ENCODE measurements around the gene ALDH3A2.

The ALDH3A2 gene

DNA sequence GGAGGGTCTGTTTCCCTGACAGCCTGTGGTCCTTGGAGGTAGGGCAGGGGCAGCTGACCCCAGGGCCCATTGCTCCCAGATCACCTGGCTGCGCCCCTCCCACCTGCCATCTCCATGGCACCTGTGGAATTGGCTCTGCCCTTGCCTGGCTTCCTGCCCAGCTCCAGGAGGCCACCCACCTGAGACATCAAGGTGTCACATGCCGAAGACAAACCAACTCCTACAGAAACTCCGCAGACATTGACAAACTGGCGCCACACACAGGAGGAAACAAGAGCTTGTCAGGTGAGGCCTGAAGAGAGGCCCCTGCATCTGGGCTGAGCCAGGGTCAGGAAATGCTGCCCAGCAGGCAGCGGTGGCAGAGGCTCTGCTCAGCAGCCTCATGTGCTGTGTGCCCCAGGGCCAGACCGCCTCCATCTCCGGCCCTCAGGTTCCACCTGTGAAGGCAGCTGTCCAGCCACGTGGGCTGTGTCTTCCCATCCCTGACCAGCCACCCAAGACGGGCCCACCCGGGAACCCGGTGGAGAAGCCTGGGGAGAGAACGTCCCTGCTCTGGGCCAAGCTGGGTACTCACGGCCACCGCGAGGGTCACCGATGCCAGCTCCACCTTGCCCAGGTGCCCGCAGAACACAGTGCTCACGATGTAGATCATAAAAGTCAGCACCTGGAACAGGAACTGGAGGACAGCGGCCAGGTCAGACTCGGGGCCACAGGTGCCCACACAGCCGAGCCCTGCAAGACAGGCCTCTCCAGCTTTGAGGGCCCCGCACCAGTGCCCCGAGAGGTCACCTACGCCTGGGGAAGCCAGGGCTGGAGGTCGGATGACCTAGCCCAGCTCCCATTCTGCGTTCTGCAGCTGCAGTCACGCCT is 66.2 kb downstream of the ALDH3A2 start:
- TF ChIP-seq, protein P1, sequence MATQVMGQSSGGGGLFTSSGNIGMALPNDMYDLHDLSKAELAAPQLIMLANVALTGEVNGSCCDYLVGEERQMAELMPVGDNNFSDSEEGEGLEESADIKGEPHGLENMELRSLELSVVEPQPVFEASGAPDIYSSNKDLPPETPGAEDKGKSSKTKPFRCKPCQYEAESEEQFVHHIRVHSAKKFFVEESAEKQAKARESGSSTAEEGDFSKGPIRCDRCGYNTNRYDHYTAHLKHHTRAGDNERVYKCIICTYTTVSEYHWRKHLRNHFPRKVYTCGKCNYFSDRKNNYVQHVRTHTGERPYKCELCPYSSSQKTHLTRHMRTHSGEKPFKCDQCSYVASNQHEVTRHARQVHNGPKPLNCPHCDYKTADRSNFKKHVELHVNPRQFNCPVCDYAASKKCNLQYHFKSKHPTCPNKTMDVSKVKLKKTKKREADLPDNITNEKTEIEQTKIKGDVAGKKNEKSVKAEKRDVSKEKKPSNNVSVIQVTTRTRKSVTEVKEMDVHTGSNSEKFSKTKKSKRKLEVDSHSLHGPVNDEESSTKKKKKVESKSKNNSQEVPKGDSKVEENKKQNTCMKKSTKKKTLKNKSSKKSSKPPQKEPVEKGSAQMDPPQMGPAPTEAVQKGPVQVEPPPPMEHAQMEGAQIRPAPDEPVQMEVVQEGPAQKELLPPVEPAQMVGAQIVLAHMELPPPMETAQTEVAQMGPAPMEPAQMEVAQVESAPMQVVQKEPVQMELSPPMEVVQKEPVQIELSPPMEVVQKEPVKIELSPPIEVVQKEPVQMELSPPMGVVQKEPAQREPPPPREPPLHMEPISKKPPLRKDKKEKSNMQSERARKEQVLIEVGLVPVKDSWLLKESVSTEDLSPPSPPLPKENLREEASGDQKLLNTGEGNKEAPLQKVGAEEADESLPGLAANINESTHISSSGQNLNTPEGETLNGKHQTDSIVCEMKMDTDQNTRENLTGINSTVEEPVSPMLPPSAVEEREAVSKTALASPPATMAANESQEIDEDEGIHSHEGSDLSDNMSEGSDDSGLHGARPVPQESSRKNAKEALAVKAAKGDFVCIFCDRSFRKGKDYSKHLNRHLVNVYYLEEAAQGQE (IDR thresholded peaks at IDR 0.05; ENCODE audit: insufficient read depth in 1 of 2, low read depth in 2 of 2, low read length in 2 of 2), result no peak
- TF ChIP-seq FOXP2 (optimal IDR thresholded peaks at IDR 0.05; ENCODE audit: borderline replicate concordance, extremely low read depth, extremely low read length, insufficient read depth) (no peak), TAF1 (IDR thresholded peaks at IDR 0.05; ENCODE audit: borderline replicate concordance, insufficient read depth, low read length) (no peak), SIN3A (IDR thresholded peaks at IDR 0.05; ENCODE audit: borderline replicate concordance, insufficient read depth, low read length) (no peak), POLR2AphosphoS5 (IDR thresholded peaks at IDR 0.05; ENCODE audit: low read depth, low read length) (no peak)

GRCh38 chr17:19716108-19717030 is 67.8 kb downstream of the ALDH3A2 start, which contains the start of gene SLC47A2:
Gene SLC47A2, minus strand, starts transcription at chr17:19716584. Its CDS starts 29 bp downstream, at chr17:19716555.
- TF ChIP-seq POLR2AphosphoS5 (IDR thresholded peaks at IDR 0.05; ENCODE audit: low read depth, low read length), result no peak

DNA sequence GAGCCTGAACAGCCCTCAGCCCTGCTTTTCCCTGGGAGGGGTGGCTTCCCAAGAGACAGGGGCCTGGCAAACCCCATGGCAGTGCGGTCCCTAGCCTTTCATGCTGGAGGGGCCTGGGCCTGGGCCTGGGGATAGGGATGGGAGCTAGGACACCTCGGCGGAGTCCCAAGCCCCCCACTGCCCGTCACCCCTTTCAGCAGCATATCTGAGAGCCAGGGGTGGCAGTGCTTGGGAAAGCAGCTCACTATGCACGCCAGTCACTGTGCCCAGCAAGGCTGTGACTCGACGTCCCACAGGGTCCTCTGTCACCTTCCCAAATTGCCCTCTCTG is 68.4 kb downstream of the ALDH3A2 start:
- TF ChIP-seq TAF1 (IDR thresholded peaks at IDR 0.05; ENCODE audit: borderline replicate concordance, insufficient read depth, low read length) (no peak), POLR2AphosphoS5 (IDR thresholded peaks at IDR 0.05; ENCODE audit: low read depth, low read length) (no peak), SIN3A (IDR thresholded peaks at IDR 0.05; ENCODE audit: borderline replicate concordance, insufficient read depth, low read length) (no peak), FOXP2 (optimal IDR thresholded peaks at IDR 0.05; ENCODE audit: borderline replicate concordance, extremely low read depth, extremely low read length, insufficient read depth) (no peak)
- TF ChIP-seq, protein P1 (IDR thresholded peaks at IDR 0.05; ENCODE audit: insufficient read depth in 1 of 2, low read depth in 2 of 2, low read length in 2 of 2), result no peak

- no peak for TF ChIP-seq POLR2AphosphoS5 (IDR thresholded peaks at IDR 0.05; ENCODE audit: low read depth, low read length)
- no peak for TF ChIP-seq TAF1 (IDR thresholded peaks at IDR 0.05; ENCODE audit: borderline replicate concordance, insufficient read depth, low read length)
- no peak for TF ChIP-seq SIN3A (IDR thresholded peaks at IDR 0.05; ENCODE audit: borderline replicate concordance, insufficient read depth, low read length)
- TF ChIP-seq FOXP2 (optimal IDR thresholded peaks at IDR 0.05; ENCODE audit: borderline replicate concordance, extremely low read depth, extremely low read length, insufficient read depth), result no peak
- TF ChIP-seq, protein P1 (IDR thresholded peaks at IDR 0.05; ENCODE audit: insufficient read depth in 1 of 2, low read depth in 2 of 2, low read length in 2 of 2), result no peak
Observed at GRCh38 chr17:19717411-19717908, 68.9 kb downstream of the ALDH3A2 start.

GRCh38 chr17:19718041-19718612 is 69.6 kb downstream of the ALDH3A2 start:
- TF ChIP-seq FOXP2 (optimal IDR thresholded peaks at IDR 0.05; ENCODE audit: borderline replicate concordance, extremely low read depth, extremely low read length, insufficient read depth) (no peak), POLR2AphosphoS5 (IDR thresholded peaks at IDR 0.05; ENCODE audit: low read depth, low read length) (no peak), SIN3A (IDR thresholded peaks at IDR 0.05; ENCODE audit: borderline replicate concordance, insufficient read depth, low read length) (no peak), TAF1 (IDR thresholded peaks at IDR 0.05; ENCODE audit: borderline replicate concordance, insufficient read depth, low read length) (no peak)
- TF ChIP-seq, protein P1 (IDR thresholded peaks at IDR 0.05; ENCODE audit: insufficient read depth in 1 of 2, low read depth in 2 of 2, low read length in 2 of 2), result no peak

Measured in PFSK-1 (cell line).